ENCODE results near the gene TMEM184B. TPM values are rescaled to one million over a fixed set of nuclear protein-coding genes. Genes with fewer than 3 reads are reported as not detected.

TMEM184B gene
- total and polyA plus RNA-seq, 8 donors = 10.0 to 110 (median 34.0) TPM

DNA sequence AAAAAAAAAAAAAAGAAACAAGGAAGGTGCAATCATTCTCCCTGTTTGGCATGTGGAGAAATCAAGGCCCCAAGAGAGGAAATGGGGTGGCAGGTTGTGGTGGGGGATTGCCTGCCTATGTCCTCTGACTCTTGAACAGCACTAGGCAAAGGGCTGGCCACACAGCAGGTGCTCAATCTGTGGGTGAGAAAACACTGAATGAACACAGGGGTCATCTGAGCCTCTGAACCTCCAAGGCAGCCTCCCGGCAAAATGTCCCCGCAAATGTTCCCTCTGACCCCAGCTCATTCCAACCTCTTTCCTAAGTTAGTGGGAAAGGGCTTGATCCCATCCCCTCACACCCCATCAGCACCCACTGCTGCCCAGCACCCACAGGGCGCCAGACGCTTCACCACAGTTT is 95.8 kb downstream of the TMEM184B start:
- Histone ChIP-seq H3K4me3 (no peak overlapping the region), H3K27ac (peak overlapping the region; percentile 53 to 95 (median 83)), H3K4me1 (peaks cover 30 to 86% (median 73%) of the 10 kb centered on the region in 4 donors), H3K27me3 (no peaks in the 10 kb centered on the region), H3K36me3 (no peaks in the 10 kb centered on the region), H3K9me3 (no peaks in the 10 kb centered on the region)
- TF ChIP-seq, protein P1, sequence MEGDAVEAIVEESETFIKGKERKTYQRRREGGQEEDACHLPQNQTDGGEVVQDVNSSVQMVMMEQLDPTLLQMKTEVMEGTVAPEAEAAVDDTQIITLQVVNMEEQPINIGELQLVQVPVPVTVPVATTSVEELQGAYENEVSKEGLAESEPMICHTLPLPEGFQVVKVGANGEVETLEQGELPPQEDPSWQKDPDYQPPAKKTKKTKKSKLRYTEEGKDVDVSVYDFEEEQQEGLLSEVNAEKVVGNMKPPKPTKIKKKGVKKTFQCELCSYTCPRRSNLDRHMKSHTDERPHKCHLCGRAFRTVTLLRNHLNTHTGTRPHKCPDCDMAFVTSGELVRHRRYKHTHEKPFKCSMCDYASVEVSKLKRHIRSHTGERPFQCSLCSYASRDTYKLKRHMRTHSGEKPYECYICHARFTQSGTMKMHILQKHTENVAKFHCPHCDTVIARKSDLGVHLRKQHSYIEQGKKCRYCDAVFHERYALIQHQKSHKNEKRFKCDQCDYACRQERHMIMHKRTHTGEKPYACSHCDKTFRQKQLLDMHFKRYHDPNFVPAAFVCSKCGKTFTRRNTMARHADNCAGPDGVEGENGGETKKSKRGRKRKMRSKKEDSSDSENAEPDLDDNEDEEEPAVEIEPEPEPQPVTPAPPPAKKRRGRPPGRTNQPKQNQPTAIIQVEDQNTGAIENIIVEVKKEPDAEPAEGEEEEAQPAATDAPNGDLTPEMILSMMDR (IDR thresholded peaks at IDR 0.05) = no peak
- TF ChIP-seq POLR2A (IDR thresholded peaks at IDR 0.05) (no peak), POLR2AphosphoS5 (IDR thresholded peaks at IDR 0.05) (no peak), EP300 (IDR thresholded peaks at IDR 0.05) (no peak)
- 87 to 98% (median 91%) methylated on average over 4 of the region's 4 CpGs for WGBS, 5 donors
- intact Hi-C loops (cut with DNase I; ENCODE audit: low total_unique reads) = no loop called here
- no peak for DNase-seq

DNA sequence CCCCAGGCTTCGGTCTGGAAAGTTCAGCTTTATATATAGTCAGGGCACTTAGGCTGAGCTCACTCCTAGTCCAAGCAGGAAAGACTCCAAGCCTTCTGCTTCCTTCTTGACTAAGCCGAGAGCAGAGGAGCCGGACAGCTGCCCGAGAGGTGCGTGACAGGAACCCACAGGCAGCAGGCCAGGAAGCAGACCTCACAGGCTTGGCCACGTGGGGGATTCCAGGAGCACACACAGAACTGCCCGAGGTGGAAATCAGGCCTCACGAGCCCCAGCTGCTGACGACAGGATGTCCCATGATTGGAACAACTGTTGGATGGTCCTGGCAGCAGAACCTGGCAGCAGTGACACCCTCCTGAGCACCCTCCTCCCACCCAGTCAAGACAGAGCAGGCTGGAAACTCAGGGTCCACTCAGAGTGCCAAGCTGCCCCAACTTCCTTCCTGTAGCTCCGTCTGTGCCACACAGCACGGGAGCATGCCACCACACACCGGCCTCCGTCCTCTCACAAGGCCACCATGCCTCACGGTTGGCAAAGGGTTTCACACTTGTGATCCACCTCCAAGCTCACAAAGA is 96.6 kb downstream of the TMEM184B start:
- no peaks in the 10 kb centered on the region for H3K9me3 ChIP-seq
- 41 to 56% (median 53%) methylated on average over 13 to 14 of the region's 14 CpGs for WGBS, 5 donors
- peaks cover 30 to 87% (median 73%) of the 10 kb centered on the region in 4 donors for H3K4me1 ChIP-seq
- peak overlapping the region; percentile 53 to 95 (median 83) for H3K27ac ChIP-seq
- DNase-seq = peak; percentile 79 to 83
- intact Hi-C loops (cut with DNase I; ENCODE audit: low total_unique reads) = no loop called here
- no peaks in the 10 kb centered on the region for H3K36me3 ChIP-seq
- H3K4me3 ChIP-seq = no peak overlapping the region
- H3K27me3 ChIP-seq = no peaks in the 10 kb centered on the region
- TF ChIP-seq POLR2AphosphoS5 (IDR thresholded peaks at IDR 0.05) = peak; percentile 40 to 54 (median 46)
- TF ChIP-seq EP300 (IDR thresholded peaks at IDR 0.05) = peak; percentile 7
- TF ChIP-seq POLR2A (IDR thresholded peaks at IDR 0.05) = no peak
- TF ChIP-seq, protein P1 (IDR thresholded peaks at IDR 0.05) = no peak

DNA sequence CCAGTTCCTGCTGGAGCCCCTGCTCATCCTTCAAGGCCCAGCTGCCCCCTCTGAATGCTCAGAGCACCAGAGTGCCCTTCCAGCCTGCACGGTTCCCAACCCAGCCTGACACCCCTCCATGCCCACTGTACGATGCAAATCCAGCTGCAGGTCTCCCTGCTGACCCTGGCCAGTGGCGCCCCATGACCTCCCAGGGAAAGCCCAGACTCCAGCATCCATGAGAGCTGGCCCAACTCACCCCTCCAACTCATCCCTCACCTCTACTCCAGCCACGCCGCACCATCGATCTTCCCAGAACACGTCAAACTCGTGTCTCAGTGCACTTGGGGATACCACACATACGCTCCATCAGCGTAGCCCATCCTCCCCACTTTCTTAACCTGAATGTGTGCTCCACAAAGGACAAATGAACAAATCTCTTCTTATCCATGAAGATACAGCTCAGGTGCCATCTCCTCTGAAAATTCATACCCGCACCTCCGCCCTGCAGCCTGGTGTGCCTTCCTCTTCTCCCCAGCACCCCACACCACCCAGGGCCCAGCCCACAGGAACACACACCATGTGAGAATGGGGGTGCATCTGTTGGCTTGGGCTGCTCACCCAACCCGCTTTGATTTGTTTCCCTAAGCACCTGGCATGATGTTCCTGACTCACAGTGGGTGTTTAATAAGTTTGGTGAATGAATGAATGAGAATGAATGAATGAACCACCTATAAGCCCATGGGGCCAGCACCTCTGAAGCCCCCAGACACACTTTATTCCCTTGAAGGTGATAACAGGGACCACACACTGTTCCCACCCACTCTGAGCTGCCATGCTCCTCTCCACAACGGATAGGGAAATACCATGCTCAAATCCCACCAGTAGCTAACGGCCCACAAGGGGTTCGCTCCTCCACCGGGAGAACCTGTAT is 97.3 kb downstream of the TMEM184B start:
- Histone ChIP-seq H3K36me3 (no peaks in the 10 kb centered on the region), H3K9me3 (no peaks in the 10 kb centered on the region), H3K27ac (peak overlapping the region; percentile 53 to 95 (median 83)), H3K27me3 (no peaks in the 10 kb centered on the region), H3K4me1 (peaks cover 23 to 79% (median 65%) of the 10 kb centered on the region in 4 donors), H3K4me3 (no peak overlapping the region)
- TF ChIP-seq, protein P1 (IDR thresholded peaks at IDR 0.05) = no peak
- TF ChIP-seq POLR2A (IDR thresholded peaks at IDR 0.05) (no peak), EP300 (IDR thresholded peaks at IDR 0.05) (no peak), POLR2AphosphoS5 (IDR thresholded peaks at IDR 0.05) (no peak)
- intact Hi-C loops (cut with DNase I; ENCODE audit: low total_unique reads) = no loop called here
- WGBS, 5 donors = 89 to 95% (median 93%) methylated on average over 17 of the region's 17 CpGs
- DNase-seq = no peak

DNA sequence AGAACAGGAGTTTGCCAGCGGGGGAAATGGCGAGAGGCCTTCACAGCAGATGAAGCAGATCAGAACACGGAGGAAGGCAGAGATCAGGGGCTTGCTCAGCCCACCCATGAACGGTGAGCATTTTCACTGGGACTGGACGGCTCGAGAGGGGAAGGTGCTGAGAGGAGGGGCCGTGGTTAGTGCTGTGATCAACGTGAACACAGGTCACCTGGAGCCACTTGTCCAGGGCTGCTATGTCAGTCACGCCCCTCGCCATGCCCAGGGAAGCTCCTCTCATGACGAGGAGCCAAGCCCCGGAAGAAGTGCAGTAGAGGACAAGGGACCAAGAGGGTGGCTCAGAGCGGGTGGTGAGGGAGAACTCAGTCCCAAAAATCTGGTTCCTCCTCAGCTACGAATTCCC is 98.2 kb downstream of the TMEM184B start:
- intact Hi-C loops (cut with DNase I; ENCODE audit: low total_unique reads) = no loop called here
- DNase-seq = no peak
- H3K27ac ChIP-seq = peak overlapping the region in 2 of 5 donors; percentile 95
- H3K4me1 ChIP-seq = peaks cover 22 to 70% (median 57%) of the 10 kb centered on the region in 4 donors
- no peaks in the 10 kb centered on the region for H3K36me3 ChIP-seq
- H3K27me3 ChIP-seq = no peaks in the 10 kb centered on the region
- H3K9me3 ChIP-seq = no peaks in the 10 kb centered on the region
- H3K4me3 ChIP-seq = no peak overlapping the region
- 82 to 96% (median 89%) methylated on average over 14 of the region's 14 CpGs for WGBS, 5 donors
- TF ChIP-seq POLR2A (IDR thresholded peaks at IDR 0.05) (no peak), POLR2AphosphoS5 (IDR thresholded peaks at IDR 0.05) (no peak), EP300 (IDR thresholded peaks at IDR 0.05) (no peak)
- TF ChIP-seq, protein P1 (IDR thresholded peaks at IDR 0.05) = no peak

All from stomach (tissue), 9 donors.